Prostate gland (tissue), 2 donors: Measurements from ENCODE around the gene CLEC1B. TPM values are rescaled to one million over a fixed set of nuclear protein-coding genes. Genes with fewer than 3 reads are reported as not detected.
"Not testable (repeated sequence)": the region's sequence is repeated elsewhere in the genome, so short reads cannot be mapped to it uniquely, and the experiment has no call there.

Experiments used
- DNase-seq: peaks from one replicate; pipeline ENCODE4 v3.0.0-alpha.2; 2019; ENCODE audit warnings: low spot score
- H3K27ac ChIP-seq, 2 donors: fragments of 200-600 bp; sonication (generic); 2 replicates each; pipeline ENCODE4 v1.5.1; 2017 to 2019
- H3K27me3 ChIP-seq: fragments of 200-600 bp; sonication (generic); replicated peaks from 2 replicates; pipeline ENCODE4 v1.5.1; 2019; ENCODE audit not compliant: insufficient read depth
- H3K36me3 ChIP-seq, 2 donors: fragments of 200-600 bp; sonication (generic); 1 replicate in 1 of 2; 2 replicates in 1 of 2; pipeline versions ENCODE4 v1.5.1 to v1.8.1; 2017 to 2019
- H3K4me1 ChIP-seq: fragments of 200-600 bp; sonication (generic); replicated peaks from 2 replicates; pipeline ENCODE4 v1.5.1; 2019
- H3K4me3 ChIP-seq, 2 donors: fragments of 200-600 bp; sonication (generic); 2 replicates each; pipeline ENCODE4 v1.5.1; 2017 to 2019
- H3K9me3 ChIP-seq: fragments of 200-600 bp; sonication (generic); 2 replicates; pipeline ENCODE4 v1.5.1; 2017
- CTCF ChIP-seq, 4 experiments: fragments of 200-600 bp in 2 of 4; fragments of 450-650 bp in 2 of 4; sonication (generic) in 2 of 4; IDR thresholded peaks; 1 replicate in 3 of 4; 2 replicates in 1 of 4; pipeline ENCODE4 v1.5.1; 2016 to 2019; ENCODE audit warnings: antibody characterized with exemption in 4 of 4, mild to moderate bottlenecking in 2 of 4, moderate library complexity in 2 of 4
- POLR2A ChIP-seq: fragments of 450-650 bp; IDR thresholded peaks from one replicate; pipeline ENCODE4 v1.6.1; 2016; ENCODE audit warnings: antibody characterized with exemption, mild to moderate bottlenecking
- POLR2AphosphoS5 ChIP-seq: sonication (generic); formaldehyde crosslinking; IDR thresholded peaks from one replicate; pipeline ENCODE4 v1.6.1; 2017; ENCODE audit warnings: antibody characterized with exemption
- WGBS: methylation state at CpG from one replicate; pipeline ENCODE4 v1.1.5; 2018; 5-methylcytosine and 5-hydroxymethylcytosine counted together
- intact Hi-C: fragments of 100-400 bp; cut with DNase I; formaldehyde crosslinking; loops from one replicate; pipeline ENCODE4 v1.14.2; 2022
- total RNA-seq, 2 donors: library from RNA; depleted of rRNA; stranded (reverse); fragments of >200 nt; gene quantifications; one replicate each; pipeline ENCODE4 v1.1.0, GENCODE V29; 2016

Gene CLEC1B
- total RNA-seq, 2 donors from 2014 or later = 1.5 TPM; not detected in 1

- no peak for TF ChIP-seq POLR2A
- no peak for TF ChIP-seq POLR2AphosphoS5
- TF ChIP-seq CTCF (IDR thresholded peaks at IDR 0.05) = no peak
- 72% methylated on average over 3 of the region's 3 CpGs for WGBS
- Histone ChIP-seq H3K36me3 (no peaks in the 10 kb centered on the region), H3K4me3 (no peak overlapping the region), H3K4me1 (no peaks in the 10 kb centered on the region), H3K27ac (no peak overlapping the region), H3K27me3 (no peaks in the 10 kb centered on the region), H3K9me3 (no peaks in the 10 kb centered on the region)
- intact Hi-C loops = no loop called here
- no peak for DNase-seq
Measured at GRCh38 chr12:9980126-9980525, 18.8 kb downstream of the CLEC1B start.

GRCh38 chr12:9977916-9978315, 21.0 kb downstream of the CLEC1B start:
- DNase-seq = no peak
- no peaks in the 10 kb centered on the region for H3K27me3 ChIP-seq
- no peaks in the 10 kb centered on the region for H3K4me1 ChIP-seq
- no peaks in the 10 kb centered on the region for H3K36me3 ChIP-seq
- no peak overlapping the region for H3K27ac ChIP-seq
- no peak overlapping the region for H3K4me3 ChIP-seq
- intact Hi-C loops = no loop called here
- TF ChIP-seq POLR2A (no peak), CTCF (IDR thresholded peaks at IDR 0.05) (no peak), POLR2AphosphoS5 (no peak)
- no peaks in the 10 kb centered on the region for H3K9me3 ChIP-seq

- not testable (repeated sequence) for DNase-seq
Measured at GRCh38 chr12:9976626-9977025, 22.3 kb downstream of the CLEC1B start.

GRCh38 chr12:9975614-9976013, 23.3 kb downstream of the CLEC1B start:
- intact Hi-C loops = no loop called here
- Histone ChIP-seq H3K9me3 (no peaks in the 10 kb centered on the region), H3K4me1 (no peaks in the 10 kb centered on the region), H3K27ac (no peak overlapping the region), H3K27me3 (no peaks in the 10 kb centered on the region), H3K4me3 (no peak overlapping the region), H3K36me3 (no peaks in the 10 kb centered on the region)
- TF ChIP-seq CTCF (IDR thresholded peaks at IDR 0.05) (no peak), POLR2AphosphoS5 (no peak), POLR2A (no peak)
- WGBS = 98% methylated on average over 2 of the region's 2 CpGs
- no peak for DNase-seq

More at GRCh38 chr12:9976626-9977025, 22.3 kb downstream of the CLEC1B start:
- H3K4me3 ChIP-seq, H3K4me1 ChIP-seq, intact Hi-C loops, H3K27ac ChIP-seq, H3K9me3 ChIP-seq, H3K36me3 ChIP-seq, H3K27me3 ChIP-seq: not testable (repeated sequence)
- WGBS = 66% methylated on average over 5 of the region's 5 CpGs

- 96% methylated on average over 2 of the region's 2 CpGs for WGBS
- intact Hi-C loops, H3K27me3 ChIP-seq, H3K9me3 ChIP-seq, H3K4me3 ChIP-seq, H3K36me3 ChIP-seq, H3K4me1 ChIP-seq, H3K27ac ChIP-seq, DNase-seq: not testable (repeated sequence)
Measured at GRCh38 chr12:9974731-9975130, 24.2 kb downstream of the CLEC1B start.

GRCh38 chr12:9973949-9974348, 25.0 kb downstream of the CLEC1B start:
- 59% methylated on average over 1 of the region's 1 CpG for WGBS
- no peak overlapping the region for H3K27ac ChIP-seq
- no peak for TF ChIP-seq CTCF (IDR thresholded peaks at IDR 0.05)
- no peak for TF ChIP-seq POLR2AphosphoS5
- TF ChIP-seq POLR2A = no peak
- no peak overlapping the region for H3K4me3 ChIP-seq
- no peak for DNase-seq
- H3K27me3 ChIP-seq = no peaks in the 10 kb centered on the region
- no peaks in the 10 kb centered on the region for H3K9me3 ChIP-seq
- no peaks in the 10 kb centered on the region for H3K36me3 ChIP-seq
- intact Hi-C loops = no loop called here
- no peaks in the 10 kb centered on the region for H3K4me1 ChIP-seq
